ENCODE results near the gene CHID1. TPM values are rescaled to one million over a fixed set of nuclear protein-coding genes. Genes with fewer than 3 reads are reported as not detected.

Gene CHID1
- total RNA-seq, 2 experiments from 2014 or later, result 69.8 to 72.0 TPM

DNA sequence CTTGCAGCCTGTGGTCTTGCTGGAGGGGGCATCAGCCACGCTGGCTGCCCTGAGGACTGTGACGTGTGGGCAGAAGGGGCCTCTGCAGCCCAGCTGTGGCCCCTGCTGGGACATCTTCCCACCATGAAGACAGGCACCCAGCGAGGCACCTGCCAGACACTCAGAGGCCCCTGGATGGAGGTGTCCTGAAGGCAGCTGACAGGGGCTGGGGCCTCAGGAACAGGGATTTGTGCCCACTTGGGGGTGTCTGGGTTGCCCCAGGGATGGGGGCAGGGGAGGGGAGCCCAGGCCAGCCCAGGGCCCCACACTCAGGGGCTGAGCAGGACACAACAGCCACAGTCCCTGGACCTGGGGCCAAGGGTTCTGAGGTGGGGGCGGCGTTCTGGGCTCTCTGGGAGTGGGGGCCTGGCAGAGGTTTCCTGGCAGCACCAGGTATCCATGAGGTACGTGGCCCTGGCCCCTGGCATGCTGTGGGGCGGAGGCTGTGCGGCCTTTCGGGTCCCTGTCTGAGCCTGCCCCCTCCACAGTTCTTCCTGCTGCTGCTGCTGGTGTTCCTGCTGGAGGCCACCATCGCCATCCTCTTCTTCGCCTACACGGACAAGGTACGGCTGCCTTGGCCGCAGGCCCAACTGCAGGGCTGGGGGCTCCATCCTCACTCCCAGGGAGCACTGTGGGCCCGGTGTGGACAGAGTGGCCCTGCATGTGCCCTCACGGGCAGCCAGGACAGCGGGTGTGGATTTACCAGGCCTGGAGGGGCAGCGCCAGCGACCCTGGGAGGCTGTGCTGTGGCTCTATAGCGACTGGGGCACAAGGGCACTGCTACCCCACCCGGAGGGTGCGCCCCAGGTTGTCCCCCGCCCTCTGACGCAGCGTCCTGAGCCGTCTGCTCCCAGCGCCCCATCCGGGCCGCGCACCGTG is 46.4 kb downstream of the CHID1 start:
- Mint-ChIP-seq H3K27ac (no peak overlapping the region), H3K36me3 (ENCODE audit: low read depth) (no peaks in the 10 kb centered on the region), H3K4me1 (ENCODE audit: low read depth) (no peaks in the 10 kb centered on the region), H3K4me3 (no peak overlapping the region), H3K27me3 (no peaks in the 10 kb centered on the region), H3K9me3 (no peaks in the 10 kb centered on the region)
- DNase-seq (no peak), ATAC-seq (no peak)
- ChIA-PET POLR2A (no interaction called here), CTCF (no interaction called here)
- intact Hi-C loops (cut with micrococcal nuclease), result no loop called here
- no peak for TF ChIP-seq CTCF (IDR thresholded peaks at IDR 0.05)

DNA sequence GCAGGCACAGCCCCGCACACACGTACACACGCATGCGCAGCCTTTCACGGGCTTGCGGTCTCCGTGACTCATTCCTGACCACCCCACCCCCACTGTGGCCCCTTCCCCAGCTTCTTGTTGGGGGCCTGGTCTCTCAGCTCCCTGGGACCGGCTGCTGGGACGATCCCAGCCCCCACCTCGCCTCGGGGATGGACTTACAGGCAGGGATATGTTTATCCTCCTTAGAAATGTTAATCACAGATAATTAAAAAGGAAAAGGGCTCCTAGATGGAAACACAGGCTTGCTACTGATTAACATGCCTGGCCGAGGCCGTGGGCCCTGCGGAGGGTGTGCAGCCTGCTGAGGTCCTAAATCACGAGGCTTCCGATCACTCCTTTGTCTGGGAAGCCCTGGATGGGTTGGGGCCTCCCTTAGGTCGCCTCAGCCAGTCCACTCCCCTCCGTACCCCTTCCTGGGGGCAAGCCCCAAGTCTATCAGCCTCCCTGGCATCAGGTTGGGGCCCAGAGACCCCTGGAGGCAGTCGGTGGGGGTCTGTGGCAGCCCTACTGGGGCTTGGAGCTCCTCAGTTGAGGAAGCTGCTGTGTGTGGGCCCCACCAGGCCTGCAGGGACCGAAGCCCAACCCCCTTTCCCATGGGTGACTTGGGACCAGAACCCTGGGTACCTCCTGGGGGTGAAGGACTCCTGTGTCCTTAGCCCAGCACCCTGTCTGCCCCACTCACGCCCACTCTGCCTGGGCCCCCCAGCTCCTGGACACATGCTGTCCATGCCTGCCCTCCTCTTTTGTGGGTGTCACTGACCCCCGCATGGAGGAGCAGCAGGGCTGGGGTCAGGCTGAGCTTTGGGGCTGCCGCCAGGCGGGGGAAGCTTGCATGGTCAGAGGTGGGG is 47.3 kb downstream of the CHID1 start:
- ChIA-PET POLR2A (no interaction called here), CTCF (no interaction called here)
- intact Hi-C loops (cut with micrococcal nuclease), result no loop called here
- no peak overlapping the region for H3K4me3 Mint-ChIP-seq
- TF ChIP-seq CTCF (IDR thresholded peaks at IDR 0.05), result no peak
- H3K27ac Mint-ChIP-seq, result no peak overlapping the region
- H3K36me3 Mint-ChIP-seq (ENCODE audit: low read depth), result no peaks in the 10 kb centered on the region
- DNase-seq (no peak), ATAC-seq (no peak)
- H3K27me3 Mint-ChIP-seq, result no peaks in the 10 kb centered on the region
- H3K9me3 Mint-ChIP-seq, result no peaks in the 10 kb centered on the region
- no peaks in the 10 kb centered on the region for H3K4me1 Mint-ChIP-seq (ENCODE audit: low read depth)

- CTCF ChIA-PET, result no interaction called here
- Mint-ChIP-seq H3K4me3 (no peak overlapping the region), H3K9me3 (no peaks in the 10 kb centered on the region), H3K36me3 (ENCODE audit: low read depth) (no peaks in the 10 kb centered on the region), H3K27ac (no peak overlapping the region), H3K27me3 (no peaks in the 10 kb centered on the region), H3K4me1 (ENCODE audit: low read depth) (no peaks in the 10 kb centered on the region)
- TF ChIP-seq CTCF (IDR thresholded peaks at IDR 0.05), result no peak
- no peak for DNase-seq
- POLR2A ChIA-PET, result no interaction called here
- ATAC-seq, result no peak
- intact Hi-C loops (cut with micrococcal nuclease), result no loop called here
These were observed 48.0 kb downstream of the CHID1 start for GRCh38 chr11:862696-863022.

DNA sequence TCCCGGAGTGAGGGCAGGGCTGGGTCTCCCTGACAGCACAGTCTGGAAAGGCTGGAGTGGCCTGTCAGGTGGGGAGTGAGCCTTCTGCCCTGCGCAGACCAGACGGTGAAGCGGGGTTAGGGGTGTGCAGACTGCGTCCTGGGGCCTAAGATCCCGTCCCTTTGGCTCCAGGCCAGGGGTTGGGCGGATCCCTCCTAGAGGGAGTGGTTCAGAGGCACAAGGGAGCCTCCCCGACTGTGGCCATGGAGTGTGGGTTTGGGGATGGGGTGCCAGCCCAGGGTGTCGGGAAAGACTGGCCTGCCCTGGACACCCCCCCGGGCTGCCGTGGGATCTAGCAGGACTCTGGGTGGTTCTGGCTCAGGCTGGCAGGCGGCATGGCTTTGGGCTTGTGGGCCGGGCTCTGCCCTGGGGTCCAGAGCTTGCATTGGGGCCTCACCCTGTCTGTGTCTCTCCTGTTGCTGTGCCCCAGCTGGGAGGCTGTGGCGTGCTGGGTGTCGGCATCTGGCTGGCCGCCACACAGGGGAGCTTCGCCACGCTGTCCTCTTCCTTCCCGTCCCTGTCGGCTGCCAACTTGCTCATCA is 48.4 kb downstream of the CHID1 start:
- Mint-ChIP-seq H3K9me3 (no peaks in the 10 kb centered on the region), H3K4me1 (ENCODE audit: low read depth) (peaks cover under 1% of the 10 kb centered on the region), H3K36me3 (ENCODE audit: low read depth) (no peaks in the 10 kb centered on the region), H3K4me3 (no peak overlapping the region), H3K27ac (no peak overlapping the region), H3K27me3 (no peaks in the 10 kb centered on the region)
- no peak for ATAC-seq
- ChIA-PET POLR2A (no interaction called here), CTCF (no interaction called here)
- intact Hi-C loops (cut with micrococcal nuclease), result no loop called here
- TF ChIP-seq CTCF (IDR thresholded peaks at IDR 0.05), result no peak
- no peak for DNase-seq

- Mint-ChIP-seq H3K36me3 (ENCODE audit: low read depth) (no peaks in the 10 kb centered on the region), H3K4me3 (no peak overlapping the region), H3K4me1 (ENCODE audit: low read depth) (peaks cover 3% of the 10 kb centered on the region), H3K27ac (no peak overlapping the region), H3K27me3 (no peaks in the 10 kb centered on the region), H3K9me3 (no peaks in the 10 kb centered on the region)
- intact Hi-C loops (cut with micrococcal nuclease), result no loop called here
- POLR2A ChIA-PET, result no interaction called here
- DNase-seq (no peak), ATAC-seq (no peak)
- CTCF ChIA-PET, result no interaction called here
- TF ChIP-seq CTCF (IDR thresholded peaks at IDR 0.05), result no peak
These were observed 49.5 kb downstream of the CHID1 start for GRCh38 chr11:861105-861479.

Measured in activated CD8-positive, alpha-beta T cell treated with anti-CD3 and anti-CD28 coated beads for 36 hours (primary cell).